GM19193 (cell line): ENCODE measurements around the gene PPP1R3A.

ENCODE experiments used
- POLR2A ChIP-seq: IDR thresholded peaks from 4 replicates; pipeline ENCODE4 v1.6.1; 2011; ENCODE audit not compliant: insufficient read depth, insufficient read length; ENCODE audit errors: extremely low read depth

Gene PPP1R3A

DNA sequence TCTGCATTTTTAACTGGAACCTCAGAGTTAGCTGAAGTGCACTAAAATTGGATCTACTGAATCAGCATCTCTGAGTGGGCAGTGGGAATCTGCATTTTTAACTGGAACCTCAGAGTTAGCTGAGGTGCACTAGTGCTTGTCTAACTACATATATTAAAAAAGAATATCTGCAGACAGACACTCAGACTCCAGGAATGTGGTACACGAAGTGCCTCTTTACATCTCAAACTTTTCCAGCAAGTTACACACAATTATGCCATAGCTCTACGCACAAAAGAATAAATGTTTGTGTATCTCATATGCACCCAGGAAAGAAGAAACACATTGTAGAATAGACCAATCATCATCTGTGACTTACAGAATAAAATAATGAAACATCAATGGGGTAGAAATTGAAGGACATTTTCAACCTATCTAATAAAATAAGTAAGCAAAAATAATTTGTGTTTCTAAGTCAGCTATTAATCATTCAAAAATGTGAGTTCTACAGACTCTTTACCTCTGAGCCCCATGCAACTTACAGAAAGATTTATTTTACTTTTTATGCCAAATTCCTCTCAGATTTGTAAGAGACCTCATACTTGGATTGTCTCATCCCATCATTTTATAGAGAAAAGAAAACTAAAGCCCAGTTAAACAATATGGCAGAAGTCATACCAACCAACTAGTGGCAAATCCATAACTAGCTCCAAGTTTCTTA is 28.3 kb downstream of the PPP1R3A start:
- no peak for TF ChIP-seq POLR2A

DNA sequence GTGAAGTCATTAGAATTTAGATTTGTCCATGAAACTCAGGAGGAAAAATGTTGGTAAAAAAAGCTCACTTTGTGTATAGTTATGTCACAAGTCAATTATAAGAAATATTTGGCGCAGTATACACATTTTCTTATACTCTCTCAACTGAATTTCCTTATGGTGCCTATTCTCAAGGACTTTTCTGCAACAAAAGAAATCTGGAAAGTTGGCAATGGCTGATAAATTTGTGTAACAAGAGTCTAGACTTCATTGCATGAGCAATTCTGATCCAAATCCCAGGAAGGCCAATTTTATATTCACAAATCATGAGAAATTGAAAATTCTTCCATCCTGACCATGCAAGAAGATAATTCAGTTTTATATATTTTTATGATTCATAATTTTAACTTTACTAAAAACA is 35.7 kb downstream of the PPP1R3A start:
- TF ChIP-seq POLR2A: no peak

DNA sequence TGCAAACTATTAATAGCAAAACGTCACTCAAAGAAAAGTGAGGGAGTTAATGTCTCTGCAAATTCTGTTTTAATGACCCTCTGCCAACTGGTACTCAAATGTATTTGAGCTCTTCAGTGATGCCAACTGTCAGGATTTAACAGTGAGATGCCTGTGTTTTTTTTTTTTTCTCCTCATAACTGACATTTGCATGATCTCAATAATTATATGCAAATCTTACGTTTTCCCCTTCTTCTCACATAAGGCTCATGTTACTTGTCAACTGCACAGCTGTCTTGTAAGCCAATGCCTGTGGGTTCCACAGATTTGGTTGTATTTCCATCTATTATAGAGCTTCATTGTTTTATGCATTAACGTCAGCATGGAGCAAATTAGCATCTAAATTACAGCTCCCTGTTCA is 38.2 kb downstream of the PPP1R3A start:
- no peak for TF ChIP-seq POLR2A

DNA sequence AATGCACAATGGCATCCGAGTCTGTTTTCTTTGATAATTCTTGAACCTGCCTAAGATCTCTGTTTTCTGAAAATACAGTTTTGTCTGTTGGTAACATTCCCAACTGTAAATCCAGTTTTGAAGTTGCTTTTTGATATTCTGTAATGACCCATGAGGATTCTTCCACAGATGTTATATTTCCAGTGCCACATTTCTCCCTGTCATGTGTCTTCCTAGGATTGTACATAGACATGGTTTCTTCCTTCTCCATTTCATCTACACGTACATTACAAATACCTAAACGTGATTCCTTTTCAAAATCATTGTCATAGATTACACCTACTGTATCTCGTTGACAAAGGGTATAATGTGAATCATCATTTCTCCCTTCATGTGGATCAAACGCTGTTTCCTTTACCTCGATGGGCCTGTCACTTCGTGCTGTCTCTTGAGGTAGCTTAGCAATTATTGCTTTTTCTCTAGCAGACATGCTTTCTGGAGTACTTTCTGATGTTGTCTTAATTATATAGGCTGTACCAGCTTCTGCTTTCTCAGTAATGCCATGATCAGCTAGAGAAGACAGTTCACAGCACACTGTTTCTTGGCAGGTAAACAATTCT is 40.3 kb downstream of the PPP1R3A start:
- TF ChIP-seq POLR2A: no peak

DNA sequence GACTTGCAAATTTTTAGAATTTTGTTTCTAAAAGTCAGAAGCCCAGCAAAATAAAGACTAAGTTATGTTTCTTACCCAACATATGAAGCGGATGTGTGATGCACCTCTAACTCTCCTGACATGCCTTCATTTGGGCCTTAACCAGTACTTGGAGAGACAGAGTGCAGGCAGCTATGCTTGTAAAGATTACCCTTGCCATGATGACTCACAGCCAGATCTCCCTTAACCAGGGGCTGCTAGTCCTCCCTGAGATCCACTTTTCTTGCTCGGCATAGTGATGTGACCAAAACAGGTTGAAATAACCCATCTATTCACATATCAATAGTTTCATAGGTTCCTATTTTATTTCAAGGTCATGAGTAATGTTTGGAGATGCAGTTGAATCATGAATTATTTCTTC is 43.6 kb downstream of the PPP1R3A start:
- no peak for TF ChIP-seq POLR2A

DNA sequence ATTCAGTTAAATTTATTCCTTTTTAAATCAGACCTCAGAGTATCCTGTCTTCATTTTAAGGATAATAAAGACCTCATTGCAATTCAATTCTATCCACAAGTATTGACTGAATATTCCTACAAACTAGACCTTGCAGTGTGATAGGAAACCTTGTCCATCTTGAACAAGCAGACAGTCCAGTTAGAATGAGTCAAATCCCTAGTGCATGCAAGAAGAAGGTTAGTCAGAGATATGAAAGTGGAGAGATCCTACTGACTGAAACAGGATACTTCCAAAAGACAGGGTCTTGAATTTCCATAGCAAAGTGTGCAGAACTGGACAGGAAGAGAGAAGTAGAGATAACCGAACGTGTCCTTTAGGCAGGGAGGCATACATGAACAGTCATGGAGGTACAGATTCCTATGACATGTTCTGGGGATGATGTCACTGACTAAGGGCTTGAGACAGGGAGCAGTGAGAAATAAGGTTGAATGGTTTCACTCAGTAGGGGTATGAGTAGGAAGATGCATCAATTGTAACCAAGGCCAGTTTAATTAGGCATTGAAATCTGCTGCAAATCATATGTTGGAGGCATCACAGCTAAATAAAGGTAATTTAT is 45.2 kb downstream of the PPP1R3A start:
- TF ChIP-seq POLR2A: no peak

DNA sequence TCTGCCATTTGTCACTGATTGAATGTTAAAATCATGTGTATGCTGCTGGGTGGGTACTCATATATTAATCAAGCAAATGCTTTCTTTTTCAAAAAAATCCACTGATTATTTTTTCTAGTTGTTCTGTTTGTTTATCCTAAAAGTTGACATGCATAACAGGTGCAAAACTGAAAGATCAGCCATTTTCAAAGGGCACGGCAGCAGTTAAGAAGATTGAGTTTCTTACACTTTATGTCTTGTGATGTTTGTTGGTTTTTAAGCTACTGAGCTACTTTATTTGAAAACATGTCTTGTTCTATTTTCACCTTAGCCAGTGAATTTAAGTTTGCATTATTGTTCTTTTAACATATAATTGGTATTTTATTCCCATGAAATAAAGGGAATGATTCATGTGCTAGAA is 45.8 kb downstream of the PPP1R3A start:
- no peak for TF ChIP-seq POLR2A

DNA sequence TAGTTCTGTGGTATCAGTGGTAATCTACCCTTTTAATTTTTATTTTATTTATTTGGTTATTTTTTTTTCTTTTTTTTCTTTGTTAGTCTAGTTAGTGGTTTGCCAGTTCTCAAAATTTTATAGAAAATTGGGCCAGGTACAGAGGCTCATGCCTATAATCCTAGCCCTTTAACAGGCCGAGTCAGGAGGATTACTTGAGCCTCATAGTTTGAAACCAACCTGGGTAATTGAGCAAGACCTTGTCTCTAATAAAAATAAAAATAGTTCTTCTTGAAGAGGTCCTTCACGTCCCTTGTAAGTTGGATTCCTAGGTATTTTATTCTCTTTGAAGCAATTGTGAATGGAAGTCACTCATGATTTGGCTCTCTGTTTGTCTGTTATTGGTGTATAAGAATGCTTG is 51.5 kb downstream of the PPP1R3A start:
- no peak for TF ChIP-seq POLR2A

DNA sequence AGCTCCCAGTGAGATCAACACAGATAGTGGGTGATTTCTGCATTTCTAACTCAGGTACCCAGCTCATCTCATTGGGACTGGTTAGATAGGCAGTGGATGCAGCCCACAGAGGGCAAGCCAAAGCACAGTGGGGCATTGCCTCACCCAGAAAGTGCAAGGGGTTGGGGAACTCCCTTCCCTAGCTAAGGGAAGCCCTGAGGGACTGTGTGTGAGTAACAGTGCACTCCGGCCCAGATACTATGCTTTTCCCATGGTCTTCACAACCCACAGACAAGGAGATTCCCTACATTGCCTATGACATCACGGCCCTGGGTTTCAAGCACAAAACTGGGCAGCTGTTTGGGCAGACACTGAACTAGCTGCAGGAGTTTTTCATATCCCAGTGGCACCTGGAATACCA is 62.8 kb downstream of the PPP1R3A start:
- TF ChIP-seq POLR2A: no peak

DNA sequence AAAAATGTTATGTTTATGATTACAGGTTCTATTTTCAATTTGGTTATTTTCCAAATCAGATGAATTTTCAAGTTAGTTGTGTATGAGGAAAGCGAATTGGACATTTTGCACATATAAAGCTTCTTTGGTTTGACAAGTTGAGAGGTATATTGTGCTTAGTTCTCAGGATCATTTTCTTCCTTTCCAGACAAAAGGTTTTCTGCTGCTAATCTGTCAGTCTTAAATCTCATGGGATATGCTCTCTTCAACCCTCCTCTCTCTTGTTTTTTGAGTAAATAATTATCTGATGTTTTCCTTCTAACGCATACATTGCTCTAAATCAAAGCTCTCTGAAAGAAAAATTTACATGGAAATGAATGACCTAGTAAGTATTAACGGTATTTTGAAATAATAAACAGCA is 77.9 kb downstream of the PPP1R3A start:
- no peak for TF ChIP-seq POLR2A

DNA sequence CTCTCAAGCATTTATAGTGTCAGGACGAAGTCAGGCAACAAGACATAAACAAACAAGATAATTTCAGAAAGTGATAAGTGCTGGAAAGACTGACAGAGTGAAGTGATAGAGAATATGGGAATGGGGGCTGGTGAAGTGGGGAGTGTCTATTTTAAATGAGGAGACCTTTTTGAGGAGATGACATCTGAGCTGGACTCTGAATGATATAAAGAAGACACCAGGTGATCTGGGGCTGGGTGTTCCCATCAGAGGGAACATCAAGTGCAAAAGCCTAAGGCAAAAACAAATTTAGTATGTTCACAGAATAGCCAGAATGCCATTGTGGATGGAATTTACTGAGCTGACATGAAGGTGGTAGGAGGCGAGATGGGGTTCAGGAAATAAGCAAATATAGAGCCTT is 83.4 kb downstream of the PPP1R3A start:
- TF ChIP-seq POLR2A: no peak

DNA sequence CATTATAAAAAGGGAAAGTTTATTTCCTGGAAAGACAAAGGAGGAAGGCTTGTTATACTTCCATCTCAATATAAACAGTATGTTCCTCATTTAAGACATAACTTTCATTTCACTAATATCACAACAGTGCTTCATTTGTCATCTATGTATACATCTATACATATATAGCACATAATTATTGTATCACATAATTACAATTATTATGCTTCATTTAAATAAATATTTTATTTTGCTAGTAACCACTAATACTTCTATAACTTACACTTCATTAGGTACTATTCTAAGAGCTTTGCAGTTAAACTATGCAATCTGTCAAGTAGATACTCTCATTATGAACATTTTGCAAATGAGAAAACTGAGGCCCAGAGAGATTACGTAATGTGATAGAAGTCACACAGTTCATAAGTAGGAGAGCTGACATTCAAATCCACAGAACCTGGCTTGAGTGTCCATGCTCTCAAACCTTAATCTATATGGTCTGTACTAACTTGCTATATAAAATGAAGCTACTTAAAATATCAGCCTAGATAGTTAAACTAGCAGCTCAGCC is 86.5 kb downstream of the PPP1R3A start:
- TF ChIP-seq POLR2A: no peak

DNA sequence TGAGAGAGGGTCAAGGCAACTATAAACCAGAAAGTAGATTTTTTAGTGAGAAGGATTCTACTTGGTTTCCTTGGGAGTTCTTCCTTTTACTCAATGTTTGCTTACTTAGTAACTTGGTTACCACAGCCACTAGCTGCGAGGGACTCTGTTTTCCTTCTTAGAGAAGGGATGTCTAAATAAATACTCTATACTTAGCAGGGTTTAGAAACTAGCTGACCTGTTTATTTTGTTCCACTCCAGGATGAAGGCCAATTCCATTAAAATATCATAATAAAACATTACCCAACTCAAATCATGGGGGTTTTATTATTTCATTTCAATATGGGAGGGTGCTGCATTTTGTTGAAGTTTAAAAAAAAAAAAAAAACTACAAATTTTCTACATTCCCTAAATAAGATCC is 87.3 kb downstream of the PPP1R3A start:
- TF ChIP-seq POLR2A: no peak

DNA sequence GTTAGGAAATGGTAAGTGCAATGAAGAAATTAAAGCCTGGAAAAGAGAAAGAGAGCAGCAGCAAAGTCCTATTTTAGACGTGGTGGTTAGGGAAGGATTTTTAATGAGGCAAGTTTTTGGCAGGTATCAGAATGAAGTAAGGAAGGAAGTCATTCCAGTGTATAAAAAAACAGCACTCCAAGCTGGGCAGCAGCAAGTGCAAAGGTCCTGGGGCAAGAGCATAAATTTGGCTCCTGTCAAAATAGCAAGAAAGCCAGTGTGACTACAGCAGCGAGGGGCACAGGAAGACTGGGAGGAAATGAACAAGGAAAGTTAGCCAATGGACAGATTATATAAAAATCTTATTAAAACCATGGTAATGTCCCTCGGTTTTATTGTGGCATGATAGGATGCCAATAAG is 90.2 kb downstream of the PPP1R3A start:
- TF ChIP-seq POLR2A: no peak
